GM19372 (cell line): ENCODE results near the gene MAML2.

Source experiments
- ATAC-seq: cut with Tn5 transposase; IDR thresholded peaks from one replicate; pipeline ENCODE4 v1.9.1; 2021; ENCODE audit warnings: mild to moderate bottlenecking, low read depth, moderate library complexity; ENCODE audit not compliant: unreplicated experiment

Gene MAML2

GRCh38 chr11:96319898-96320656 lies 22.9 kb downstream of the MAML2 start:
- ATAC-seq: no peak

- ATAC-seq: no peak
These were observed 24.1 kb downstream of the MAML2 start for GRCh38 chr11:96318850-96319249.

DNA sequence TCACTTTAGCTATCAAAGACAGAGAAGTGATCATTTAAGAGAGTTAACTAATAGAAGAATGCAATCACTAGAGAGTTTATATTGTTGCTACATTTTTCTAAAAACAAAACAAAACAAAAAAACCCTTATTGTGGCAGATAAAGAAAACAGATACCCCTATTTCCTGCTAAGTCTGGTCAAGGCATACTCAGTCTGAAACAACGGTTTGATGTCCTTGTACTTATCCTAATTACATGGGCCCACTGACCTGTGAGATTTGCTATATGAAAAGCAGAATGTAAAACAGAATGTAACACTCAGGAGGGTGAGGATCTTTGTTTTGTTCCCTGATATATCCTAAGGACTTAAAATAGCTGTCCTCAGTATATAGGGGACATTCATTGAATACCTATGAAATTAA lies 24.6 kb downstream of the MAML2 start:
- no peak for ATAC-seq

DNA sequence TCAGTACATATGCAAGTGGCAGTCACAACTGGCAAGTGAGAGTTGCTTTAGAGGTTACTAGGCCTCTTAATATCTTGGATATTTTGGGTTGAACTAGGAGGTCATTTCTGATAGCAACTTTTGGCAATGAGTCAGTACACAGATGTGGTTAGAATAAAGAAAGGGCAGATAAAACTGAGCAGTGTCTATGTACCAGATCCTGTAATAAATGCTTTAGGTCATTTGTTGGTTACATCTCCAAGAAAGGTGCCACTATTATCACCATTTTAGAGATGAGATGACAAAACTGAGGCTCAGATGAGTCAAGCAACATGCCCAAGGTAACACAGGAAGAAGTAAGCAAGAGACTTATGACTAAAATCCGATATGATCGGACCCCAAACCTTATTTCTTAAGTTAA lies 25.0 kb downstream of the MAML2 start:
- no peak for ATAC-seq

DNA sequence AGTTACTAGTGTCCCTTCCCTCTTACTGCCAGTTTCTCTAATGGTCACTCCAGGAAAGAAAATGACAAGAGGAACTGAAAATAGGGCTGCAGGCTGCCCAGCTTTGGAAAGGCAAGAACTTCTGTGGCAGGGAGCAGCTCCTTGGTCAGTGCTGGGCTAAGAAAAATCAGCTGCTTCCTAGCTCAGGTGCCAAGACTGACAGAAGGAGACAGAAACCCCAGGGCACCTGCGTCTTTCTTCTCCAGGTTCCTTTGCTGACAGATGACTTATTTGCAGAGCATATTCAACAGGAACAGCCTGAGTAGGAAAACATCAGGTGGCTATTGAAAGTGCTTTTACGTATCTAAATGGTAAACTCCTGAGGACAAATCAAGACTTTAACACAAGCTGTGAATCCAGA lies 25.4 kb downstream of the MAML2 start:
- no peak for ATAC-seq

GRCh38 chr11:96316869-96317268 lies 26.1 kb downstream of the MAML2 start:
- no peak for ATAC-seq

GRCh38 chr11:96315476-96315875 lies 27.5 kb downstream of the MAML2 start:
- ATAC-seq: no peak

GRCh38 chr11:96314326-96315020 lies 28.5 kb downstream of the MAML2 start:
- no peak for ATAC-seq

GRCh38 chr11:96313163-96313562 lies 29.8 kb downstream of the MAML2 start:
- ATAC-seq: no peak

GRCh38 chr11:96311120-96311568 lies 31.9 kb downstream of the MAML2 start:
- no peak for ATAC-seq

GRCh38 chr11:96310236-96310635 lies 32.8 kb downstream of the MAML2 start:
- ATAC-seq: no peak

DNA sequence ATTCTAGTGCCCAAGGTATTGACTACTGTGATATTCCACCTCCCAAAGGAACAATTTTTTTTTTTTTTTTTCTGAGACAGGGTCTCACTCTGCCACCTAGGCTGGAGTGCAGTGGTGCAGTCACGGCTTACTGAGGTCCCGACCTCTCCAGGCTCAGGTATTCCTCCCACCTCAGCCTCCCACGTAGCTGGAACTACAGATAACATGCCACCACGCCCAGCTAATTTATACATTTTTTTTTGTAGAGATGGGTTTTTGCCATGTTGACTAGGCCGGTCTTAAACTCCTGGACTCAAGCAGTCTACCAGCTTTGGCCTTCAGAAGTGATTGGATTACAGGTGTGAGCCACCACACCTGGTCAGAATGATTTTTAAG lies 33.4 kb downstream of the MAML2 start:
- ATAC-seq: no peak

DNA sequence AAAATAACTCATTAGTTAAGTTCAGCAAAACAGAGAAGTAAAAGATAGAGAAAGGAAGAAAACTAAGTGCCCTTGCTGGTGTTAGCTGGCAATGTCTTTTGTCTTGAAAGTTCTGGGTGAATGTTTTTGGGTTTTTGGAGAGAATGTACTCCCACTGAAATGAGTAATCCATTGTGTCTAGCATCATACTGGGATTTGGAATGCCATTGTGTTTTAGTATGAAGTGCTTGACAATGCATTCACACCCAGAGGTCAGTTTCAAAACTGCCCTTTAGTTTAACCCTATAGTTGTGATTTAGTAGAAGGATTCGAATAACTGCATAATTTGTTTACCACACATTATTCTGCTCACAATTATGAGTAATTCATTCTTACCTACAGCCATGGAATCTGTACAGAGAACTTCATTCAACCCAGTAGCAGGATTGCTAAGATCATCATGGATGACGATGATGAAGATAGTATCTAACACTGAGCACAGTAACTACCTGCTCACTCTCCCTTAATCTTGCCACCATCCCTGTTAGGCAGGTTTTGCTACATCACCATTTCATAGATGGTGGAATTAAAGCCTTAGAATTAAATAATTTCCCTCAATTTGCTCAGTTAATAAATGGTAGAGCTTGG lies 33.9 kb downstream of the MAML2 start:
- ATAC-seq: no peak

DNA sequence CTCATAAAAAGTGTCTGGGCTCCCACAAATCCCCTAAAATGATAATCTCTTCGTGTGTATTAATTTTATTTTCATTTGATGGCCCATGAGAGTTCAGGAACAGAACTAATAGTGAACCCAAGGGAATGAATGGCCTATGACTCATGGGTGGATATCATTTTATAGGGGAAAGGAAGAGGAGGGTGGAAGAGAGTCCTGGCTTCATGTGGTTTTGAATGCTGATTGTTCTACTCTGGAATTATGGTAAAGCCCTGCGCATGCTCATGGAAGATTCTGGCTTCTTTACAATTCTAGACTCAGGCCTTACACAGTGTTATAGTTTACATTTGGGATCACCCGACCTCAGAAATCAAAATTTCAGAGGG lies 35.2 kb downstream of the MAML2 start:
- no peak for ATAC-seq

- ATAC-seq: no peak
These were observed 35.8 kb downstream of the MAML2 start for GRCh38 chr11:96306933-96307775.

DNA sequence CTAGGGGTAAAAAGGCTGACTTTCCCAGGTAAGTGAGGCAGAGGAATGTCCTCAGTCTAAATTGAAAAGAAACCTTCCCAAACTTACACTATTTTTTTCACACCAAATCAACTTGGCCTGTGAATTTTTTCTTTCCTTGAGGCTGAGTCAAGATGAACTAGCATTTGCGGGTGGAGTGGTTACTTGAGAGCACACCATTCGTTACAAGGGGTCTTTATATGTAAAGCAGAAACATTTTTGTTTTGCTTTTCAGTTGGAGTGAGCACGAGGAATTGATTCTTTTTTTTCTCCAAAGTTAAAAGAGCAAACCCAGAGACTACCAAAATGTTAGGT lies 36.4 kb downstream of the MAML2 start:
- no peak for ATAC-seq

DNA sequence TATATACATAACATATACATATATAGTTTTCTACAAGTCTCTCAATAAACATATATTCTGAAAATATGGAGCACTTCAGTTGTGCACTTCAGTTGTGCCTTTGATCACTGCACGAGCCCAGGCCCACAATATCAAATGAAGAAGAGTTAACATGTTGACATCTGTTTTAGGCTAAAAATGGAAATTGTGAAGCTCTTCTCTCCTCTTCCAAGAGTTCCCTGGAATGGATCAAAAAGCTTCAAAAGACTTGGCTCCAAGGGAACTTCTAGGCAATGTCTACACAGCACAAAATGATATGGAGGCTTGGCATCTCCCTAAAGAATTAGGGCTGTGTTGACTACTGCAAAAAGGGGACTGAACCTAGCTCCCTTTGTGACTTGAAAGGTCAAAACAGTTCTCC lies 36.9 kb downstream of the MAML2 start:
- ATAC-seq: no peak

GRCh38 chr11:96303980-96304379 lies 39.0 kb downstream of the MAML2 start:
- no peak for ATAC-seq

- no peak for ATAC-seq
These were observed 39.9 kb downstream of the MAML2 start for GRCh38 chr11:96303064-96303463.

GRCh38 chr11:96301818-96302217 lies 41.2 kb downstream of the MAML2 start:
- ATAC-seq: no peak
